NK-92 (cell line): ENCODE results near the gene SETD3.

Experiments
- DNase-seq: peaks from one replicate; lab custom pipeline; 2025; ENCODE audit not compliant: unreplicated experiment; lab: John Stamatoyannopoulos, UW

The SETD3 gene

GRCh38 chr14:99425272-99425681 is 55.4 kb downstream of the SETD3 start:
- DNase-seq = no peak

GRCh38 chr14:99424306-99424877 is 56.3 kb downstream of the SETD3 start:
- no peak for DNase-seq

GRCh38 chr14:99423434-99423833 is 57.2 kb downstream of the SETD3 start:
- DNase-seq = no peak

- DNase-seq = no peak
Measured at GRCh38 chr14:99422228-99423010, 58.2 kb downstream of the SETD3 start.

- DNase-seq = no peak
Measured at GRCh38 chr14:99420711-99421110, 59.9 kb downstream of the SETD3 start.

GRCh38 chr14:99419905-99420304 is 60.8 kb downstream of the SETD3 start:
- DNase-seq = no peak

- no peak for DNase-seq
Measured at GRCh38 chr14:99418242-99418641, 62.4 kb downstream of the SETD3 start.

GRCh38 chr14:99416909-99417308 is 63.8 kb downstream of the SETD3 start:
- no peak for DNase-seq

- no peak for DNase-seq
Measured at GRCh38 chr14:99415496-99416281, 65.0 kb downstream of the SETD3 start.

GRCh38 chr14:99413911-99414310 is 66.7 kb downstream of the SETD3 start:
- no peak for DNase-seq

GRCh38 chr14:99413172-99413571 is 67.5 kb downstream of the SETD3 start:
- no peak for DNase-seq

- no peak for DNase-seq
Measured at GRCh38 chr14:99412117-99413061, 68.3 kb downstream of the SETD3 start.

- DNase-seq = no peak
Measured at GRCh38 chr14:99410019-99410418, 70.6 kb downstream of the SETD3 start.

GRCh38 chr14:99408971-99409289 is 71.7 kb downstream of the SETD3 start:
- DNase-seq = no peak

- DNase-seq = no peak
Measured at GRCh38 chr14:99408286-99408970, 72.2 kb downstream of the SETD3 start.

GRCh38 chr14:99407416-99407815 is 73.2 kb downstream of the SETD3 start:
- DNase-seq = no peak

- no peak for DNase-seq
Measured at GRCh38 chr14:99402950-99403349, 77.7 kb downstream of the SETD3 start.

GRCh38 chr14:99402285-99402648 is 78.4 kb downstream of the SETD3 start:
- DNase-seq = no peak

GRCh38 chr14:99401621-99402284 is 78.9 kb downstream of the SETD3 start:
- no peak for DNase-seq

- no peak for DNase-seq
Measured at GRCh38 chr14:99401211-99401610, 79.4 kb downstream of the SETD3 start.
